ENCODE measurements around the gene PRPF38B. TPM values are rescaled to one million over a fixed set of nuclear protein-coding genes. Genes with fewer than 3 reads are reported as not detected.

The PRPF38B gene
- polyA plus RNA-seq, 1 donor (not counting 4 experiments of a cell fraction or from before 2014, with no cell fraction given) = 41.0 TPM

DNA sequence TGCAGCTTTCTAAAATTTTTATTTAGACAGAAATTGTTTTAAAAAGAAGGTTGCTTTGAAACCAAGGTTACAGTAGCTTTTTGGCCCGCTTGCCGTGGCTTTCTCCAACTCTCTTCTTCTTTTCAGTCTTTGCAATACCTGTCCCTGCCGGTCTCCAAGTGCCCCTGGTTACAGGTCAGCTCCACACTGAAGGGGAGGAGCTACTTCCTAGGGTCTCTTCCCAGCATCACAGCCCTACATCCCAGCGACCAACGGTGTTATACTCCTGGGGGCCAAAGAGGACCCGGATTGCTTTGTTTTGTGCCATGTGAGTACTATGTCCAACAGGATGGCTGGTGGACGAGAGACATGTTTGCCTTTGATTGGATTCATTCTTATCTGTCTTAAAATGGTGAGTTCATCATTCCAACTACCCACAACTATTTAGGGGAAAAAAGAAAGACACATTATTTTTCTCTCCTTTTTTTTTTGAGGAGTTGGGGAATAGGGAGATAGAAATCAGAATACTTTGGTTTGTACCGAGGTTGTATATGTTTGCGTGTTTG lies 20.6 kb downstream of the PRPF38B start, which contains the start of gene FNDC7:
TSS of gene FNDC7 (plus strand) at position 303 of the 545 bp plus-strand sequence. CDS start at position 329, 26 bp downstream.
- Histone ChIP-seq H3K9me1 (ENCODE audit: control insufficient read depth, extremely low read depth, insufficient read depth, low read length) (no peaks in the 10 kb centered on the region), H4K20me1 (ENCODE audit: control insufficient read depth, extremely low read depth, insufficient read depth, low read length) (no peaks in the 10 kb centered on the region), H3K27me3 (ENCODE audit: control insufficient read depth, extremely low read depth, insufficient read depth, low read length) (no peaks in the 10 kb centered on the region), H3K9ac (ENCODE audit: control insufficient read depth, extremely low read depth, insufficient read depth, low read length) (no peak within 1 kb of the TSS), H3K27ac (ENCODE audit: control insufficient read depth, insufficient read depth, low read length) (no peak within 1 kb of the TSS), H3K9me3 (ENCODE audit: control insufficient read depth, low read depth, low read length) (no peaks in the 10 kb centered on the region), H3K36me3 (ENCODE audit: control insufficient read depth in 2 of 2, extremely low read depth in 1 of 2, insufficient read depth in 2 of 2, low read length in 2 of 2) (no peaks in the 10 kb centered on the region), H3K4me2 (ENCODE audit: control insufficient read depth, extremely low read depth, insufficient read depth, low read depth, low read length) (no peak within 1 kb of the TSS), H3K4me1 (ENCODE audit: control insufficient read depth, extremely low read depth, insufficient read depth, low read length) (no peaks in the 10 kb centered on the region), H3K4me3 (ENCODE audit: control insufficient read depth in 2 of 3, extremely low read depth in 1 of 3, insufficient read depth in 2 of 3, low read depth in 1 of 3, low read length in 3 of 3) (no peak within 1 kb of the TSS), H3K79me2 (ENCODE audit: control insufficient read depth, insufficient read depth, low read length) (no peaks in the 10 kb centered on the region), H2AFZ (ENCODE audit: control insufficient read depth, low read length) (no peak within 1 kb of the TSS)
- no peak for DNase-seq (ENCODE audit: low read depth, low spot score)
- no peak for TF ChIP-seq EZH2 (IDR thresholded peaks at IDR 0.05; ENCODE audit: low read length)
- TF ChIP-seq, protein P1, sequence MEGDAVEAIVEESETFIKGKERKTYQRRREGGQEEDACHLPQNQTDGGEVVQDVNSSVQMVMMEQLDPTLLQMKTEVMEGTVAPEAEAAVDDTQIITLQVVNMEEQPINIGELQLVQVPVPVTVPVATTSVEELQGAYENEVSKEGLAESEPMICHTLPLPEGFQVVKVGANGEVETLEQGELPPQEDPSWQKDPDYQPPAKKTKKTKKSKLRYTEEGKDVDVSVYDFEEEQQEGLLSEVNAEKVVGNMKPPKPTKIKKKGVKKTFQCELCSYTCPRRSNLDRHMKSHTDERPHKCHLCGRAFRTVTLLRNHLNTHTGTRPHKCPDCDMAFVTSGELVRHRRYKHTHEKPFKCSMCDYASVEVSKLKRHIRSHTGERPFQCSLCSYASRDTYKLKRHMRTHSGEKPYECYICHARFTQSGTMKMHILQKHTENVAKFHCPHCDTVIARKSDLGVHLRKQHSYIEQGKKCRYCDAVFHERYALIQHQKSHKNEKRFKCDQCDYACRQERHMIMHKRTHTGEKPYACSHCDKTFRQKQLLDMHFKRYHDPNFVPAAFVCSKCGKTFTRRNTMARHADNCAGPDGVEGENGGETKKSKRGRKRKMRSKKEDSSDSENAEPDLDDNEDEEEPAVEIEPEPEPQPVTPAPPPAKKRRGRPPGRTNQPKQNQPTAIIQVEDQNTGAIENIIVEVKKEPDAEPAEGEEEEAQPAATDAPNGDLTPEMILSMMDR (optimal IDR thresholded peaks at IDR 0.05 in 1 of 3, IDR thresholded peaks at IDR 0.05 in 1 of 3, conservative IDR thresholded peaks at IDR 0.05 in 1 of 3; ENCODE audit: extremely low read depth in 1 of 3, insufficient read depth in 2 of 3, low read length in 3 of 3) = no peak
- FAIRE-seq = no peak
- dilution Hi-C loops (cut with MboI; ENCODE audit: extremely low pct_ligation_motif_present, low sequenced_read_pairs) = no loop called here

DNA sequence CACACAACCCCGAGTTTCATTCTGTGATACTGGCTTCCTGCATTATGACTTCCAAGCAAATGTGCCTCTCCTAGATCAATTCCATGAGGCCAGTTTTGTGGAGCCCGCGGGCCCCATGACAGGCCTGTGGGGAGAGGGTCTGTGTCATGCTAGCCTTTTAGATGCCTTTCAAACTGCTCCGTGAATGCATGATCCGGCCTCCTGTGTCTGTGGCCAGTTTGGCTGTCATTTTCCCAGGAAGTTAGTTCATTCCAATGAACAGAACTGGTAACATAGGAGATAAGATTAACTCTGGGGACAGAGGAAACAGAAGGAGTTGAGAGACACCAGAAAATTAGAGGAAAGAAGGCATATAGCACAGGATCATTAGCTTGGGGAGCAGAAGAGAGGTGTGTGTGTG lies 23.8 kb downstream of the PRPF38B start:
- Histone ChIP-seq H3K9me1 (ENCODE audit: control insufficient read depth, extremely low read depth, insufficient read depth, low read length) (no peaks in the 10 kb centered on the region), H3K4me3 (ENCODE audit: control insufficient read depth in 2 of 3, extremely low read depth in 1 of 3, insufficient read depth in 2 of 3, low read depth in 1 of 3, low read length in 3 of 3) (no peak overlapping the region), H4K20me1 (ENCODE audit: control insufficient read depth, extremely low read depth, insufficient read depth, low read length) (no peaks in the 10 kb centered on the region), H3K27me3 (ENCODE audit: control insufficient read depth, extremely low read depth, insufficient read depth, low read length) (no peaks in the 10 kb centered on the region), H2AFZ (ENCODE audit: control insufficient read depth, low read length) (no peak overlapping the region), H3K79me2 (ENCODE audit: control insufficient read depth, insufficient read depth, low read length) (no peaks in the 10 kb centered on the region), H3K36me3 (ENCODE audit: control insufficient read depth in 2 of 2, extremely low read depth in 1 of 2, insufficient read depth in 2 of 2, low read length in 2 of 2) (no peaks in the 10 kb centered on the region), H3K4me2 (ENCODE audit: control insufficient read depth, extremely low read depth, insufficient read depth, low read depth, low read length) (no peak overlapping the region), H3K9ac (ENCODE audit: control insufficient read depth, extremely low read depth, insufficient read depth, low read length) (no peak overlapping the region), H3K4me1 (ENCODE audit: control insufficient read depth, extremely low read depth, insufficient read depth, low read length) (peaks cover 14% of the 10 kb centered on the region), H3K9me3 (ENCODE audit: control insufficient read depth, low read depth, low read length) (no peaks in the 10 kb centered on the region), H3K27ac (ENCODE audit: control insufficient read depth, insufficient read depth, low read length) (no peak overlapping the region)
- FAIRE-seq = no peak
- TF ChIP-seq, protein P1 (optimal IDR thresholded peaks at IDR 0.05 in 1 of 3, IDR thresholded peaks at IDR 0.05 in 1 of 3, conservative IDR thresholded peaks at IDR 0.05 in 1 of 3; ENCODE audit: extremely low read depth in 1 of 3, insufficient read depth in 2 of 3, low read length in 3 of 3) = no peak
- TF ChIP-seq EZH2 (IDR thresholded peaks at IDR 0.05; ENCODE audit: low read length) = no peak
- no peak for DNase-seq (ENCODE audit: low read depth, low spot score)
- dilution Hi-C loops (cut with MboI; ENCODE audit: extremely low pct_ligation_motif_present, low sequenced_read_pairs) = no loop called here

All from keratinocyte (primary cell).